GM19468 (cell line): ENCODE results near the gene PTPDC1.
"Not testable (repeated sequence)": the region's sequence is repeated elsewhere in the genome, so short reads cannot be mapped to it uniquely, and the experiment has no call there.

Experiments
- ATAC-seq: cut with Tn5 transposase; IDR thresholded peaks from one replicate; pipeline ENCODE4 v1.9.1; 2021; ENCODE audit warnings: mild to moderate bottlenecking, moderate library complexity, moderate number of reproducible peaks; ENCODE audit not compliant: unreplicated experiment; ENCODE audit errors: extremely low read depth

The PTPDC1 gene

GRCh38 chr9:94086486-94087345 lies 2.5 kb downstream of the PTPDC1 start:
- no peak for ATAC-seq

- not testable (repeated sequence) for ATAC-seq
These were observed 10.2 kb downstream of the PTPDC1 start for GRCh38 chr9:94094219-94095145.

- no peak for ATAC-seq
These were observed 12.7 kb downstream of the PTPDC1 start for GRCh38 chr9:94096819-94097577.

GRCh38 chr9:94097788-94098414 lies 13.6 kb downstream of the PTPDC1 start:
- ATAC-seq = no peak

- no peak for ATAC-seq
These were observed 16.1 kb downstream of the PTPDC1 start for GRCh38 chr9:94100152-94100879.

GRCh38 chr9:94101162-94101853 lies 17.0 kb downstream of the PTPDC1 start:
- ATAC-seq = no peak

GRCh38 chr9:94108584-94108983 lies 24.3 kb downstream of the PTPDC1 start:
- no peak for ATAC-seq

- ATAC-seq = no peak
These were observed 26.6 kb downstream of the PTPDC1 start for GRCh38 chr9:94110821-94111252.

- no peak for ATAC-seq
These were observed 27.2 kb downstream of the PTPDC1 start for GRCh38 chr9:94111446-94111845.

- ATAC-seq = no peak
These were observed 28.6 kb downstream of the PTPDC1 start for GRCh38 chr9:94112716-94113465.

- not testable (repeated sequence) for ATAC-seq
These were observed 35.8 kb downstream of the PTPDC1 start for GRCh38 chr9:94120088-94120487.

GRCh38 chr9:94120854-94121376 lies 36.7 kb downstream of the PTPDC1 start:
- no peak for ATAC-seq

GRCh38 chr9:94126844-94127243 lies 42.6 kb downstream of the PTPDC1 start:
- ATAC-seq = no peak

- ATAC-seq = no peak
These were observed 43.5 kb downstream of the PTPDC1 start for GRCh38 chr9:94127806-94128205.

GRCh38 chr9:94128580-94128979 lies 44.3 kb downstream of the PTPDC1 start:
- no peak for ATAC-seq

- no peak for ATAC-seq
These were observed 50.4 kb downstream of the PTPDC1 start for GRCh38 chr9:94134629-94135028.

- ATAC-seq = no peak
These were observed 51.0 kb downstream of the PTPDC1 start for GRCh38 chr9:94135222-94135621.
